Adrenal gland (tissue), 5 donors: ENCODE measurements around the gene PVALEF.

Source experiments
- POLR2A ChIP-seq, 2 donors: fragments of 450-650 bp; IDR thresholded peaks; one replicate each; pipeline ENCODE4 v1.6.1; 2017; ENCODE audit warnings: antibody characterized with exemption in 2 of 2, mild to moderate bottlenecking in 2 of 2, moderate library complexity in 1 of 2
- TF ChIP-seq, protein P1 (sequence below), 6 experiments: fragments of 450-650 bp in 4 of 6; fragments of 200-600 bp in 2 of 6; sonication (generic) in 1 of 6; IDR thresholded peaks; 1 replicate in 5 of 6; 2 replicates in 1 of 6; pipeline versions ENCODE4 v1.5.1 to v1.8.0; 2016 to 2021; ENCODE audit warnings: antibody characterized with exemption in 6 of 6, mild to moderate bottlenecking in 2 of 6, moderate library complexity in 1 of 6
- donor health status: DM: no; HTN: no; CAD: no.

DNA sequence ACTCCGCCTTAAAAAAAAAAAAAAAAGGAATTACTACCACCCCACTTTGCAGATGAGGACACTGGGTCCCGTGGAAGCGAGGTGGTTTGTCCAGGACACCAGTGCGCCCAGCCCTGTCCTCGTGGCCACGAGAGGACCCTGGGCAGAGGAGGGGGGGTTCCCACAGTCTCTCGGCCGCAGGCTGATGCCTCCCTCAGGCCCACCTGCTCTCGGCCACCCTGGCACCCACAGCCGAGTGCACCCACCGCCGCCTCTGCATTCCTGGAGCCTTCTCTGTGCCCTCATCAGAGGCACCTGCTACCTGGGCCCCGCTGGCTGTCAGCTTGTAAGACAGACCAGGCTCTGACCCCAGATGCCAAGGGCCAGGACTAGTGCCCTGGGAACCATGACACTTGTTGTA lies 28.1 kb upstream of the PVALEF start:
- TF ChIP-seq, protein P1, sequence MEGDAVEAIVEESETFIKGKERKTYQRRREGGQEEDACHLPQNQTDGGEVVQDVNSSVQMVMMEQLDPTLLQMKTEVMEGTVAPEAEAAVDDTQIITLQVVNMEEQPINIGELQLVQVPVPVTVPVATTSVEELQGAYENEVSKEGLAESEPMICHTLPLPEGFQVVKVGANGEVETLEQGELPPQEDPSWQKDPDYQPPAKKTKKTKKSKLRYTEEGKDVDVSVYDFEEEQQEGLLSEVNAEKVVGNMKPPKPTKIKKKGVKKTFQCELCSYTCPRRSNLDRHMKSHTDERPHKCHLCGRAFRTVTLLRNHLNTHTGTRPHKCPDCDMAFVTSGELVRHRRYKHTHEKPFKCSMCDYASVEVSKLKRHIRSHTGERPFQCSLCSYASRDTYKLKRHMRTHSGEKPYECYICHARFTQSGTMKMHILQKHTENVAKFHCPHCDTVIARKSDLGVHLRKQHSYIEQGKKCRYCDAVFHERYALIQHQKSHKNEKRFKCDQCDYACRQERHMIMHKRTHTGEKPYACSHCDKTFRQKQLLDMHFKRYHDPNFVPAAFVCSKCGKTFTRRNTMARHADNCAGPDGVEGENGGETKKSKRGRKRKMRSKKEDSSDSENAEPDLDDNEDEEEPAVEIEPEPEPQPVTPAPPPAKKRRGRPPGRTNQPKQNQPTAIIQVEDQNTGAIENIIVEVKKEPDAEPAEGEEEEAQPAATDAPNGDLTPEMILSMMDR (IDR thresholded peaks at IDR 0.05): no peak
- no peak for TF ChIP-seq POLR2A (IDR thresholded peaks at IDR 0.05)
